Gastroesophageal sphincter (tissue), 4 donors: ENCODE measurements around the gene SLC25A21. TPM values are rescaled to one million over a fixed set of nuclear protein-coding genes. Genes with fewer than 3 reads are reported as not detected.
"Not testable (repeated sequence)": the region's sequence is repeated elsewhere in the genome, so short reads cannot be mapped to it uniquely, and the experiment has no call there.

Experiments used
- ATAC-seq: fragments of 150-250 bp; one replicate; pipeline ENCODE4 v1.9.1; 2016; ENCODE audit warnings: mild to moderate bottlenecking, moderate library complexity
- H3K27ac ChIP-seq, 4 donors: fragments of 200-600 bp; sonication (generic) in 3 of 4; 1 replicate in 3 of 4; 2 replicates in 1 of 4; pipeline ENCODE4 v1.5.1; 2016 to 2019
- H3K27me3 ChIP-seq: fragments of 200-600 bp; sonication (generic); one replicate; pipeline ENCODE4 v1.5.1; 2019
- H3K36me3 ChIP-seq, 2 donors: fragments of 200-600 bp; sonication (generic); one replicate each; pipeline ENCODE4 v1.5.1; 2019; ENCODE audit warnings: control low read depth in 1 of 2
- H3K4me1 ChIP-seq, 3 donors: fragments of 200-600 bp; sonication (generic); 1 replicate in 2 of 3; 2 replicates in 1 of 3; pipeline ENCODE4 v1.5.1; 2016 to 2019; ENCODE audit warnings: control low read depth in 2 of 3
- H3K4me3 ChIP-seq, 2 donors: fragments of 200-600 bp; sonication (generic); one replicate each; pipeline ENCODE4 v1.5.1; 2019; ENCODE audit warnings: mild to moderate bottlenecking in 1 of 2, moderate library complexity in 1 of 2
- H3K9me3 ChIP-seq, 3 donors: fragments of 200-600 bp; sonication (generic); one replicate each; pipeline ENCODE4 v1.5.1; 2017 to 2019; ENCODE audit warnings: control low read depth in 2 of 3
- CTCF ChIP-seq, 4 experiments: fragments of 200-600 bp in 2 of 4; fragments of 450-650 bp in 2 of 4; sonication (generic) in 1 of 4; IDR thresholded peaks; one replicate each; pipeline ENCODE4 v1.5.1; 2017 to 2019; ENCODE audit warnings: antibody characterized with exemption in 4 of 4, mild to moderate bottlenecking in 2 of 4, moderate library complexity in 2 of 4
- EP300 ChIP-seq: sonication (generic); formaldehyde crosslinking; IDR thresholded peaks from one replicate; pipeline ENCODE4 v1.6.1; 2017; ENCODE audit warnings: antibody characterized with exemption, mild to moderate bottlenecking
- POLR2A ChIP-seq, 2 donors: fragments of 450-650 bp; IDR thresholded peaks; one replicate each; pipeline ENCODE4 v1.6.1; 2017; ENCODE audit warnings: antibody characterized with exemption in 2 of 2, mild to moderate bottlenecking in 2 of 2, moderate library complexity in 1 of 2
- POLR2AphosphoS5 ChIP-seq: sonication (generic); formaldehyde crosslinking; IDR thresholded peaks from one replicate; pipeline ENCODE4 v1.6.1; 2017; ENCODE audit warnings: antibody characterized with exemption
- WGBS, 2 donors: methylation state at CpG; one replicate each; pipeline ENCODE4 v1.1.5; 2018; ENCODE audit warnings: low coverage in 1 of 2; 5-methylcytosine and 5-hydroxymethylcytosine counted together
- total RNA-seq, 4 donors: library from RNA; depleted of rRNA; stranded (reverse); fragments of >200 nt; gene quantifications; one replicate each; pipeline ENCODE4 v1.1.0, GENCODE V29; 2016

Gene SLC25A21
- total RNA-seq, 4 donors from 2014 or later: 0.40 to 1.5 (median 1.3) TPM

- Histone ChIP-seq H3K4me3 (no peak overlapping the region), H3K36me3 (no peaks in the 10 kb centered on the region), H3K27me3 (no peaks in the 10 kb centered on the region), H3K9me3 (peaks cover 0 to 11% (median 0%) of the 10 kb centered on the region in 3 donors), H3K27ac (no peak overlapping the region), H3K4me1 (no peaks in the 10 kb centered on the region)
- WGBS, 2 donors: 45 to 53% methylated on average over 2 of the region's 2 CpGs
- TF ChIP-seq POLR2A (IDR thresholded peaks at IDR 0.05) (no peak), EP300 (no peak), CTCF (IDR thresholded peaks at IDR 0.05) (no peak), POLR2AphosphoS5 (no peak)
- ATAC-seq: no peak
Measured at GRCh38 chr14:36900846-36901245, 271.6 kb downstream of the SLC25A21 start.

GRCh38 chr14:36896300-36896699 is 276.1 kb downstream of the SLC25A21 start:
- H3K27ac ChIP-seq, H3K4me3 ChIP-seq, H3K27me3 ChIP-seq, H3K36me3 ChIP-seq, H3K4me1 ChIP-seq, ATAC-seq: not testable (repeated sequence)
- WGBS, 2 donors: 91 to 100% methylated on average over 1 to 2 of the region's 2 CpGs
- H3K9me3 ChIP-seq: peaks cover 0 to 11% (median 0%) of the 10 kb centered on the region in 3 donors

- H3K4me1 ChIP-seq: no peaks in the 10 kb centered on the region
- ATAC-seq: no peak
- WGBS, 2 donors: 50% methylated on average over 2 of the region's 2 CpGs; no CpG with 5 or more reads in 1 of the 2 donors
- H3K9me3 ChIP-seq: peaks cover 0 to 14% (median 0%) of the 10 kb centered on the region in 3 donors
- no peak overlapping the region for H3K4me3 ChIP-seq
- no peaks in the 10 kb centered on the region for H3K36me3 ChIP-seq
- no peak for TF ChIP-seq POLR2AphosphoS5
- TF ChIP-seq EP300: no peak
- TF ChIP-seq POLR2A (IDR thresholded peaks at IDR 0.05): no peak
- TF ChIP-seq CTCF (IDR thresholded peaks at IDR 0.05): no peak
- no peaks in the 10 kb centered on the region for H3K27me3 ChIP-seq
- H3K27ac ChIP-seq: no peak overlapping the region
Measured at GRCh38 chr14:36884049-36884448, 288.4 kb downstream of the SLC25A21 start.

- Histone ChIP-seq H3K9me3 (peaks cover 0 to 14% (median 0%) of the 10 kb centered on the region in 3 donors), H3K4me1 (no peaks in the 10 kb centered on the region), H3K27me3 (no peaks in the 10 kb centered on the region), H3K27ac (no peak overlapping the region), H3K36me3 (no peaks in the 10 kb centered on the region), H3K4me3 (no peak overlapping the region)
- WGBS, 2 donors: 42 to 47% methylated on average over 3 of the region's 3 CpGs
- no peak for TF ChIP-seq POLR2AphosphoS5
- TF ChIP-seq EP300: no peak
- no peak for TF ChIP-seq POLR2A (IDR thresholded peaks at IDR 0.05)
- TF ChIP-seq CTCF (IDR thresholded peaks at IDR 0.05): no peak
- ATAC-seq: no peak
Measured at GRCh38 chr14:36880276-36880675, 292.1 kb downstream of the SLC25A21 start.

- Histone ChIP-seq H3K9me3 (peaks cover 0 to 6% (median 0%) of the 10 kb centered on the region in 3 donors), H3K27ac (no peak overlapping the region), H3K36me3 (no peaks in the 10 kb centered on the region), H3K27me3 (no peaks in the 10 kb centered on the region), H3K4me1 (no peaks in the 10 kb centered on the region), H3K4me3 (no peak overlapping the region)
- TF ChIP-seq EP300 (no peak), POLR2AphosphoS5 (no peak), CTCF (IDR thresholded peaks at IDR 0.05) (no peak), POLR2A (IDR thresholded peaks at IDR 0.05) (no peak)
- 68 to 80% methylated on average over 1 to 2 of the region's 2 CpGs for WGBS, 2 donors
- ATAC-seq: no peak
Measured at GRCh38 chr14:36879558-36879957, 292.8 kb downstream of the SLC25A21 start.
